Transverse colon (tissue), 3 donors: ENCODE results near the gene PTGFRN.

Source experiments
- EP300 ChIP-seq: sonication (generic); formaldehyde crosslinking; IDR thresholded peaks from one replicate; pipeline ENCODE4 v1.6.1; 2017; ENCODE audit warnings: antibody characterized with exemption, low read depth
- TF ChIP-seq, protein P1 (sequence below), 5 experiments: fragments of 200-600 bp in 3 of 5; fragments of 450-650 bp in 2 of 5; sonication (generic) in 3 of 5; IDR thresholded peaks; 1 replicate in 2 of 5; 2 replicates in 3 of 5; pipeline ENCODE4 v1.5.1; 2016 to 2017; ENCODE audit warnings: antibody characterized with exemption in 5 of 5, inconsistent platforms in 3 of 5, mild to moderate bottlenecking in 2 of 5, moderate library complexity in 1 of 5

DNA sequence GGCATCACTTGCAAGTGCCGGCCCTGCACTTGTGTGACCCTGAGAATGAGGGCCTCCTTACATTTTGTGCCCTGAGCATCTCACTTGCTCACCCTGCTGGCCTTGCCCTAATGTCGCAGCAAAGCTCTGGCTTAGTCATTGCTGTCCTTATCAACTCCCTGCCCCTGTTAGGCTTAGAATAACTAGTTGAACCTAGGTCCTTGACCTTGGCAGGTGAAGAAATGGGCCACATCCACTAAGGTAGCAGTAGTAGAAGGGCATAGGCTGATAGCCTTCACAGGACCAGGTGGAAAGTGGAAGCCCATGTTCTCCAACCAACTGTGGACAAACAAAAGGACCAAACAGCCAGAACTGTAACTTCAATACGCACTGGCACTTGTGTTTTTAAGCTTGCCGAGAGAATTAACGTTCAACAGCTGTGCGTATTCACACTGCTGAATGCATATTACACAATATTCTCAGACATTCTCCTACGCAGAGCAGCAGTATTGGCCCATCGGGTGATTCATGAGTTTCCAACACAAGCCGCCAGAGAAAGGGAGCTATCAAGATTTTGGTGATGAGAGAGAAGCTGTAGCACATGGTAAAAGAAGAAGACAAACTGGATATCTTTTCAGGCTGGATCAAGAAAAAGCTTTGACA is 27.7 kb upstream of the PTGFRN start:
- TF ChIP-seq, protein P1, sequence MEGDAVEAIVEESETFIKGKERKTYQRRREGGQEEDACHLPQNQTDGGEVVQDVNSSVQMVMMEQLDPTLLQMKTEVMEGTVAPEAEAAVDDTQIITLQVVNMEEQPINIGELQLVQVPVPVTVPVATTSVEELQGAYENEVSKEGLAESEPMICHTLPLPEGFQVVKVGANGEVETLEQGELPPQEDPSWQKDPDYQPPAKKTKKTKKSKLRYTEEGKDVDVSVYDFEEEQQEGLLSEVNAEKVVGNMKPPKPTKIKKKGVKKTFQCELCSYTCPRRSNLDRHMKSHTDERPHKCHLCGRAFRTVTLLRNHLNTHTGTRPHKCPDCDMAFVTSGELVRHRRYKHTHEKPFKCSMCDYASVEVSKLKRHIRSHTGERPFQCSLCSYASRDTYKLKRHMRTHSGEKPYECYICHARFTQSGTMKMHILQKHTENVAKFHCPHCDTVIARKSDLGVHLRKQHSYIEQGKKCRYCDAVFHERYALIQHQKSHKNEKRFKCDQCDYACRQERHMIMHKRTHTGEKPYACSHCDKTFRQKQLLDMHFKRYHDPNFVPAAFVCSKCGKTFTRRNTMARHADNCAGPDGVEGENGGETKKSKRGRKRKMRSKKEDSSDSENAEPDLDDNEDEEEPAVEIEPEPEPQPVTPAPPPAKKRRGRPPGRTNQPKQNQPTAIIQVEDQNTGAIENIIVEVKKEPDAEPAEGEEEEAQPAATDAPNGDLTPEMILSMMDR (IDR thresholded peaks at IDR 0.05): peak in 4 of 5 experiments; percentile 16 to 39 (median 26)
- no peak for TF ChIP-seq EP300
